GM21723 (cell line): Measurements from ENCODE around the gene DGCR6L.

ENCODE experiments used
- ATAC-seq: cut with Tn5 transposase; IDR thresholded peaks from one replicate; pipeline ENCODE4 v1.9.1; 2021; ENCODE audit warnings: mild to moderate bottlenecking, moderate library complexity; ENCODE audit not compliant: unreplicated experiment

Gene DGCR6L

GRCh38 chr22:20264614-20265452, 55.0 kb downstream of the DGCR6L start:
- no peak for ATAC-seq
